Ureter (tissue), 1 donor: ENCODE results near the gene CCDC200. TPM values are rescaled to one million over a fixed set of nuclear protein-coding genes. Genes with fewer than 3 reads are reported as not detected.
A peak's percentile ranks its signal among the peaks of the same experiment; 100 is the strongest.
"Not testable (repeated sequence)": the region's sequence is repeated elsewhere in the genome, so short reads cannot be mapped to it uniquely, and the experiment has no call there.

Experiments used
- DNase-seq: peaks from one replicate; pipeline ENCODE4 v3.0.0-alpha.2; 2020; ENCODE audit warnings: low spot score
- total RNA-seq: library from RNA; stranded (reverse); gene quantifications from one replicate; pipeline ENCODE4 v1.2.4, GENCODE V29; 2023
- donor health status: DM: yes; HTN: yes; CAD: no.

Gene CCDC200
- total RNA-seq, 1 donor from 2014 or later, result not detected

DNA sequence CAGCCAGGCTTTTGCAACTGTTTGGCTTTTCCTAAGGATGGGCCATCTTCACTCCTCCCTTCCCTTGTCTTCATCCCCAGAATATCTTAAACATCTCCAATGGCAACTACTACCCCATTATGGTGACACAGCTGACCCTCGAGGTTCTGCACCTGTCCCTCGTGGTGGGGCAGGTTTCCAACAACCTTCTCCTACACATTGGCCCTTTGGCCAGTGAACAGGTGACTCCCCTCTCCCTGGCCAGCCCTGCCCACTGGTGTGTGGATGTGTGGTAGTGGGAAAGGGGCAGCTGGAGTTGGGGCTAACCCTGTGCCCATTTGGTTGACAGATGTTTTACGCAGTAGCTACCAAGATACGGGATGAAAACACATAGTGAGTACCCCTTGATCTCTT is 12.1 kb downstream of the CCDC200 start:
- no peak for DNase-seq

- DNase-seq, result no peak
Measured at GRCh38 chr17:43215341-43215740, 13.1 kb downstream of the CCDC200 start.

- DNase-seq, result no peak
Measured at GRCh38 chr17:43213545-43213944, 14.9 kb downstream of the CCDC200 start.

- DNase-seq, result no peak
Measured at GRCh38 chr17:43212641-43213490, 15.6 kb downstream of the CCDC200 start.

DNA sequence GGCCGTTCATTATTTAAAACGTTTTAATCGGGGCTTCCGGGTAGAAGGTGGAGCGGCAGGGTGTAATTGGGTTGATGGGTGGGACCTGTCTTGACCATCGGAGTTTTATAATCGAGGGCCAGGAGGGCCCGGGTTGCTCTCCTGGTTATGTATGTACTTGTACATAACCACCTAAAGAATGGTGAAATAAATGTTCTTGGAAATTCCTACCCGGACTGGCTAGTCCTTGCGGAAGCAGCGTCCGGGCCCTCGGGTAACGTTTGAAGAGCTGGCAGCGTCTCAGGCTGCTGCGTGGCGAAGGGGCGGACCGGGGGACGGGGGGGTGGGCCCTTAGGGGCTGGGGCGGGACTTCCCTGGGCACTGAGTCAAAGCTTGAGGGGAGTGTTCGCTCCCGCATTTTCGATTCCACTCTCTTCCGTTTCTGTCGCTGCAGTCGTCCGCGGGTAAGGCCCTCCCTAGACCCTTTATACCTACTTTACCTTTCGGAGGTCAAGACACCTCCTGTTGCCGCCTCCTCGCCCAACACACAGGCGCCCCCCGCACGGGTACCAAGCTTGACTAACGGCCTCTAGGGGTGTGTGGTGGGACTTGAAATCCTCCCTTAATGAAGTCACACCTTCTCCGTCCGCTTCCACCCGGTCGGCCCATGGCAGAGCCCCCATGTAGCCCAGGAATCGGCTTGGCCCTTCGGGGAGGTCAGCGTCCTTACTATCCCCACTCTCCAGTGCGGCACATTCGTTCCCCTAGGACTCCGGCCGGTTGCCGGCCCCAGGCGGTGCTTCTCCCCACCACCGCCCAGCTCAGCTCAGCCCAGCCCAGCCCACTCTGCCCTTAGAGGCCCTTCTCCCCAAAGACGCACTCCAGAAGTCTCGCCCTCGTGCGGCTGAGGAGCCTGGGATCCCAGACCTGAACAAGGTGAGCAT is 16.7 kb downstream of the CCDC200 start, which contains the start of gene TMEM106A:
Gene TMEM106A, plus strand, starts transcription at position 396 of the 923 bp plus-strand sequence. CDS start 1,167 bp downstream, outside the sequence.
- peak; percentile 85 for DNase-seq

DNA sequence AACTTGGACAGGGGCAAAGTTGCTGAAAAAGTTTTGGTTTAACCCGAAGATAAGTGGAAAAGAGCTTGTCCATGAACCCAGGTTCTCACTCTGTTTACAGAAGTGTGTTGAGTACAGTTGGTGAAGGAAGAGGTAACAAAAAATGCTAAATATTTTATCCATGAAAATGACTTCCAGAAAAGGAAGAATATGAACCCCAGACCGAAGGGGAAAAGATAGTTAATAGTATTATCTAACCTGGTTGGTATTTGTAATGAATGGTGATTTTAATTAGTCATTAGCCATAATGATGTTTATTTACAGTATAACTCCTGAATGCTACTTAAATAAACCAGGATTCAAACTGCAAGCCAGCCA is 17.3 kb downstream of the CCDC200 start:
- no peak for DNase-seq

- no peak for DNase-seq
Measured at GRCh38 chr17:43210576-43210975, 17.8 kb downstream of the CCDC200 start.

- DNase-seq, result not testable (repeated sequence)
Measured at GRCh38 chr17:43203013-43203412, 25.4 kb downstream of the CCDC200 start.

DNA sequence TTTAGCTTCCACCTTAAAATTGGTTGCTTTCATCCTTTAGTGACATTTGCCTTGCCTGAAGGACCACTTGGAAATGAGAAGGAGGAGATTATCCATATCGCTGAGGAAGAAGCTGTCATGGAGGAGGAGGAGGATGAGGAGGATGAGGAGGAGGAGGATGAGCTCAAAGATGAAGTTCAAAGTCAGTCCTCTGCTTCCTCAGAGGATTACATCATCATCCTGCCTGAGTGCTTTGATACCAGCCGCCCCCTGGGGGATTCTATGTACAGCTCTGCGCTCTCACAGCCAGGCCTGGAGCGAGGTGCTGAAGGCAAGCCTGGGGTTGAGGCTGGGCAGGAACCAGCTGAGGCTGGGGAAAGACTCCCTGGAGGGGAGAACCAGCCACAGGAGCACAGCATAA is 28.3 kb downstream of the CCDC200 start:
- no peak for DNase-seq

- no peak for DNase-seq
Measured at GRCh38 chr17:43199633-43200032, 28.8 kb downstream of the CCDC200 start.

DNA sequence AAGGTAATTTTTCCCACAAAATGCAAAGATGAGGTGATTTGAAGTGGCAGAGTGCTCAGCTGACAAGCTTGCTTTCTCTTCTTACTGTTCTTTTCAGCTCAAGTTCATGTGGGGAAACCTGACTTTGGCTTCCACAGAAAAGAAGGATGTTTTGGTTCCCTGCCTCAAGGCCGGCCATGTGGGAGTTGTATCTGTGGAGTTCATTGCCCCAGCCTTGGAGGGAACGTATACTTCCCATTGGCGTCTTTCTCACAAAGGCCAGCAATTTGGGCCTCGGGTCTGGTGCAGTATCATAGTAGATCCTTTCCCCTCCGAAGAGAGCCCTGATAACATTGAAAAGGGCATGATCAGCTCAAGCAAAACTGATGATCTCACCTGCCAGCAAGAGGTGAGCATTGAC is 35.2 kb downstream of the CCDC200 start:
- no peak for DNase-seq

- not testable (repeated sequence) for DNase-seq
Measured at GRCh38 chr17:43186656-43187055, 41.8 kb downstream of the CCDC200 start.

GRCh38 chr17:43183921-43184320 is 44.5 kb downstream of the CCDC200 start:
- DNase-seq, result no peak

DNA sequence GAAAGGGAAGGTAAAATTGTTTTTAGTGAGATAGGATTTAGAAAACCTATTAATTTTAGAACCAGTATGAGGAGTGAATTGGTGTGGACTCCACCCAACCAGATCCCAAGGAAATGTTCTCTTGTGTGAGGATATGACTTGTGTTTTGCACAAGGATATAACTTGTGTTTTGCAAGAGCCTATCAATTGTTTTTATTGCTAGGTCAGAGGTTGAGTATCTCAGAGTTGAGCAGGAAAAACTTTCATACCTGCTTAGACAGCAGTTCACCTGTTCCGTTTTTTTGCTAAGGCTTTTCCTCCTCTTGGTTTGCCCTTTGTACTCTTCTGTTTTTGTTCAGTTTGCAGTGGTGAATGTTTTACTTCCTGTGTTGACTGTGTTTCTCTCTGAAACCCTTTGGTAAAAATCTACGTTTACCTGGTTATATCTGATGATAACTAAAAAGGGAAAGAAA is 52.3 kb downstream of the CCDC200 start:
- no peak for DNase-seq

DNA sequence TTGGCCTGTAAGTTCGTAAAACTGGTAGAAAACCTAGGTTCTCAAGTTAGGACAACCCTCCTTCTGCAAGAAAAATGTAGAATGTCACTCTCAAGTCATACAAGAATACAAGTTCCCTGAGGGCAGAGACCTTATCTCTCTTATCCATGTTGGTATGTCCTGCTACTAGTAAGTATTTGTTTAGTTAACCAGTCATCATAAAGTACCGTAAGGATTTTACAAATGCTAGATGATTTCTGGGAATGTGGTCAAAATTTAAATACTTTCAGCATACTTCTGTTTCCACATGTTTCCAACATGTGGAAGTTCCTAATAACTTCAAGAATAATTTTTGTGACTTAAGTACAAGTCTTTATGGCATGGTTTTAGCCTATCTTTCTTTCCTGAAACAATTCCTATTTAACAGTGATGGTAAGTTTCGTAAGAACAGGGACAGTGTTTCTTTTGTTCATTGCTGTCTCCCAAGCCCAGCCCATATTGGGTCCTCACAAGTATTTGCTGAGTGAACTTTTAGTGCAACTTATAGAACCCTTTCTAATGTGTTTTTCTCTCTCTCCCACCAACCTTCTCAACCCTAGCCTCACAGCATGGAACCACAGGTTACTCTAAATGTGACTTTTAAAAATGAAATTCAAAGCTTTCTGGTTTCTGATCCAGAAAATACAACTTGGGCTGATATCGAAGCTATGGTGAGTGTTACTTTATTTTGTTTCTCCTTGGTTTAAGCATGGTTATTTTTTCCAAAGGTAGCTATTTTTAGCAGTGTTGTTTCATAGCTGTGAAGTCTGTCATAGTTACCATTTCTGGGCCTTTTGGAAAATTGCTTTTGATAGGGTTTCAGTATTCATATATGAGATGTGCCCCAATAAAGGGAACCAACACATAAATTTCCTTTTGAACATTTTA is 53.0 kb downstream of the CCDC200 start:
- no peak for DNase-seq

DNA sequence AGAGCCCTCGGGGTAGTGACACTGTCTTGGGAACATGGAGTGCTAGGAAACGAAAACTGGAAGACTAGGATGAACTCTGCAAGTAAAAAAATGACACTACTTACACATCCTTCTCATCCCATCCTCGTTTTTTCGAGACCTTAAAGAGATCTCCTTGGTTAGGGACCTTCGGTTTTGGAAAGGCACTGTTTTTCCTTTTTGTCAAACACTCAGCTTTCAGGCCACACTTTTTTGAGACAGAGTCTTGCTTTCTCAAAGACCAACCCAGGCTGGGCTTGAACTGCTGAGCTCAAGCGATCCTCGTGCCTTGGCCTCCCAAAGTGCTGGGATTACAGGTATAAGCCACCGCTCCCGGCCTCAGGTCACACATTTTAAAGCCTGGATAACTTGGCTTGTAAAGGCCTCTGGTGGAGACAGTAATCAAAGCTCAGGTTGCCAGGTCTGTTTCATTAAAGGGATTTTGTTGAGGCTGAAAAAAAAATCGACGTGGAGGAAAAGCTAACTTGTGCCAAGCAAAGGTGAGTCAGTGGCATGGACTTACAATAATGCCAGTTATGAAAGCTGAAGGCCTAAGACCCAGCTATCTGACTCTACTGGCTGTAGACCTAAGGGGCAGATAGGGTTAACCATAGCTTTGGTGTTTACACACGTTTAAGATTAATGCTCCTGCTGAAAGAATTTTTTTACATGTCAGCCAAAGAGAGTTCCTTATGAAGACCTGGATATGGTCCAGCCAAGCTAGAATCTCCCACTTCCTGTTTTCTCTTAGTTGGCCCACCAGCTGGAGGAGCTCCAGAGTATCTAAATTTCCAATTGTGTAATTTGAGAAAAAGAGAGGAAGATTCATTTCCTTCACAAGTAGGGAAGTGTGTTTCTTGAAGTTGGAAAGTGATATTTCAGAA is 56.6 kb downstream of the CCDC200 start:
- DNase-seq, result peak; percentile 59
